ENCODE measurements around the gene EBF3.

EBF3 gene

DNA sequence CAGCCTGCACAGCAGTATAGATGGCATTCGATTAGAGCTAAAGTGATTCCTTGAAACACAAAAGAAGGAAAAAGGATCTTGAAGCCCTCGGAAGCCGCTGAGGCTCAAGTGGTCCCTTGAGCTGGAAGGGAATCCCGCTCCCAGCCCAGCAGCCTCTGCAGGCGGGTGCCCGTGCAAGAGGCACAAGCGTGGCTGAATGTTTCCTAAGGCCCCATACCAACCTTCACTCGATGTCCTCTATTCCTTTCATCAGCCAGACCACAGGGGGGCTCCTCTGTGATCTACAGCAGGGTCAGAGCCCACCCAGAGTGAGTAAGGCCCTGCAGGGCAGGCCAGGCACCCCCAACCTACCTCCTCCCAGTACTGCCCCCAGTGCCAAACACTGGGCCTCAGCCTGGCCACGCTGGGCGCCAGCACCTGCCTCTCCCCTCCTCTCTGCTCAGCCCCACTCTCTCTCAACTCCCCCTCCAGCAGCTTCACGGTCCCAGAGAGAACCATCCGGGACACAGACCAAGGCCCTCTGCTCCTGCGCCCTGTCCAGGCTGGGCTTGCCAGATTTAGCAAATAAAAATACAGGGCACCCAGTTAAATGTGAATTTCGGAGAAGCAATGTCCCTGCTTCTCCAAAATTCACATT lies 30.5 kb downstream of the EBF3 start:
- H3K27ac ChIP-seq (ENCODE audit: low read depth, low read length) = no peak overlapping the region
- H3K9ac ChIP-seq (ENCODE audit: low read depth, low read length) = no peak overlapping the region
- H3K36me3 ChIP-seq (ENCODE audit: control insufficient read depth, insufficient read depth, low read length) = no peaks in the 10 kb centered on the region
- H3K9me3 ChIP-seq (ENCODE audit: control insufficient read depth, insufficient read depth, low read length) = no peaks in the 10 kb centered on the region
- no peaks in the 10 kb centered on the region for H3K27me3 ChIP-seq (ENCODE audit: control insufficient read depth, insufficient read depth, low read length)
- H3K4me1 ChIP-seq (ENCODE audit: control insufficient read depth, insufficient read depth, low read length) = no peaks in the 10 kb centered on the region
- no peak overlapping the region for H3K4me3 ChIP-seq (ENCODE audit: low read depth, low read length)

DNA sequence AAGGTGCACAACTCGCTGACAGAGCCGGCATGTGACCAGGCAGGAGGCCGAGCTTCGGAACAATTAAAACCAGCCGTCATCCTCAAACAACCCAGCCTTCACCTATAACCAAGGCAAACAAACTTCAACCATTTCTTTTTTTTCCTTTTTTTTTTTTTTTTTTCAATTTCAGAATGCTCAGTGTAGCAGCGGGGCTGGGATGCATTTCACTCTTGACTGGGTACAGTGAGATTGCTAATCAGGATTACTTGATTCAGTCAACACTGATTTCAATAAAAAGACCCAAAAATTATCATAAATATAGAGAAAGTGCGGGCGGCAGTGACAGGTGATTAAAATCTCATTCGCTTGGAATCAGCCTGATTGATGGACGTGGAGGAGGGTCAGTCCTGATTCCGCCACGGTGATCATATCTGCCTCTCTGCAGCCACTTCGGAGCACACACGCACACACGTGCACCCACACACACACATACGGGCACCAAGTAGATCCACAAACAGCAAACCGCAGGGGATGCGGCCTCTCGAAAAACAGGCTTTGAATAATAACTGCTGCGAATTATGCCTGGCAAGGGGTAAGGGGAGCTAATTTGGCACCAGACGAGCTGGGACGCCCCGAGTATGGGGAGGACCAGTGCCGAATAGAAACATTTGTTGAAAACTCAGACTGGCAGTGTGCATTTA lies 31.2 kb downstream of the EBF3 start:
- no peaks in the 10 kb centered on the region for H3K36me3 ChIP-seq (ENCODE audit: control insufficient read depth, insufficient read depth, low read length)
- no peak overlapping the region for H3K9ac ChIP-seq (ENCODE audit: low read depth, low read length)
- H3K27me3 ChIP-seq (ENCODE audit: control insufficient read depth, insufficient read depth, low read length) = no peaks in the 10 kb centered on the region
- H3K9me3 ChIP-seq (ENCODE audit: control insufficient read depth, insufficient read depth, low read length) = no peaks in the 10 kb centered on the region
- no peaks in the 10 kb centered on the region for H3K4me1 ChIP-seq (ENCODE audit: control insufficient read depth, insufficient read depth, low read length)
- no peak overlapping the region for H3K27ac ChIP-seq (ENCODE audit: low read depth, low read length)
- no peak overlapping the region for H3K4me3 ChIP-seq (ENCODE audit: low read depth, low read length)

DNA sequence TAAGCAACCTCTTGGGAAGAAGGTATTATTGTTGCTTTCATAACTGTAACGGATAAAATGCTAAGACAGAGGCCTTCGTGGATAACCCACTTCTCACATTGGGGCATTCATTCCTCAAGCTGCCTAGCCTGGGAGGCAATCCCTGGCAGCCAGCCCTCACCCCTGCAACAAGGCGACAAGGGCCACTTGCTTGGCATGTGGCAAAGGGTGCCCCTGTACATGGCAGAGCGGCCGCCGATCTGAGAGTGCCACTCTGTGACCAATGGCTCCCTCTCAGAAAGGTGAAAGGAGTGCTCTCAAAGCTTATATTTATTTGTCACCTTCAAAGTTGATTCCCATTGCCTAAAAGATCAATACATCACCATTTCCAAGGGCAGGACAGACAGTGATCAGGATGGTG lies 31.9 kb downstream of the EBF3 start:
- H3K4me3 ChIP-seq (ENCODE audit: low read depth, low read length) = no peak overlapping the region

DNA sequence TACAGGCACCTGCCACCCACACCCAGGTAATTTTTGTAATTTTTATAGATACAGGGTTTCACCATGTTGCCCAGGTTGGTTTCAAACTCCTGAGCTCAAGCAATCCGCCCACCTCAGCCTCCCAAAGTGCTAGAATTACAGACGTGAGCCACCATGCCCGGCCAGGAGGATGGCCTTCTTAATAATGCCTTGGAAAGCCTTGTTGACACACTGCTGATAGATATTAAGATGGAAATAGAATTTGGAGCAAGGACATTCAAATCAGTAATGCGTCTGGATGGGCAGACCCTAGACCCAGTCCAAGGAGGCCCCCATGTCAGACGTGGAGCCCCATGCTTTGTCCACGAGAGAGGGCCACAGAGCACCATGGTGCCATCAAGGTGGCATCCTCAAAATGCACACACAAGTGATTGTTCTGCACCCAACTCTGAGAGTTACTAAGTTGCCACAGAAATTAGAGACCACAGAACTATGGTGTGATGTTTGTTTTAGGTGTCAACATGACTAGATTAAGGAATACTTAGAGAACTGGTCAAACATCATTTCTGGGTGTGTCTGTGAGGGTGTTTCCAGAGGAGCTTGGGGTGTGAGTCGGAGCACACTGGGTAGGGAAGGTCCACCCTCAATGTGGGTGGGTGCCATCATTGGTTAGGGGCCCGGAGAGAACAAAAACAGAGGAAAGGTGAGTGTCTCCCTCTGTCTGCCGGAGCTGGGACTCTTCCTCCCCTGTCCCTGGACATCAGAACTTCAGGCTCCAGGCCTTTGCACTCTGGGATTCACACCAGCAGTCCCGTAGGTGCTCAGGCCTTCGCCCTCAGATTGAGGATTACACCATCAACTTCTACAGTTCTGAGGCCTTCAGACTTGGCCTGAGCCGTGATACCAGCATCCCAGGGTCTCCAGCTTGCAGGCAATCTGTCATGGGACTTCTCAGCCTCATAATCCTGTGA lies 34.5 kb downstream of the EBF3 start:
- H3K4me3 ChIP-seq (ENCODE audit: low read depth, low read length) = no peak overlapping the region

More for the DNA sequence above, 31.9 kb downstream of the EBF3 start:
- Histone ChIP-seq H3K4me1 (ENCODE audit: control insufficient read depth, insufficient read depth, low read length) (no peaks in the 10 kb centered on the region), H3K27me3 (ENCODE audit: control insufficient read depth, insufficient read depth, low read length) (no peaks in the 10 kb centered on the region), H3K27ac (ENCODE audit: low read depth, low read length) (no peak overlapping the region), H3K9ac (ENCODE audit: low read depth, low read length) (no peak overlapping the region), H3K9me3 (ENCODE audit: control insufficient read depth, insufficient read depth, low read length) (no peaks in the 10 kb centered on the region), H3K36me3 (ENCODE audit: control insufficient read depth, insufficient read depth, low read length) (no peaks in the 10 kb centered on the region)

DNA sequence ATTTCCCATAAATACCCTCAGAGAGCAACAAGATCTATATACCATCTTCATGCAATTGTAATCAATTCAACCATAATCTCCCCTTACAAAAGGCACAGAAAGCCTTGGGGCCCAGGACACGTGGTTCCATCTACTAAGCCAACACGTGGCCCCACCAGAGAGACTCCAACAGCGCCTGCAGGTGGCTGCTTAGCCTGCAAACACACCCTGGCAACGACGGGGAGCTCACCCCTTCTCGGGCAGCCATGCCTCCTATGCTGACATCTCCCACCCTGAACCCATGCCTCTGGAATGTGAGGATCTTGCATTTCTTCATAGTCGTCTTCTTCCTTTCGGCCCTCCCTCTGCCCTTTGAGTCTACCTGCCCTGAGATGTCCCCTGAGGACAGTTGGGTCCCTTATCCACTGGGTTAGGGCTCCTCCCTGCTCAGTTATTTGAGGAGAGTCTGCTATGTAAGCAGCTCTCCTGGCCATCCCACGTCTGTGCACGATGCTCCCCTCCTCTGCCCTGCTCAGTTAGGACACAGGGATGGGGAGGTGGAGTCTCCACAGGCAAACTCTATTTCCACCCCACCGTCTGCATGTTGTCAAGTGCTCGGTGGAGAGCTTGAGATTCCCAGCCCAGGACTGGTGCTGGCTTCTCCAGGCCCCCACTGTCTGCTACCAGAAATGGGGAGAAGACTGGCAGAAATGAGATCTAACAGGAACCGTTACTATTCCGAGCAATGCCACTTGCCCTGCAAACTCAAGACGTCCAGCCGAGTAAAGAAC lies 36.5 kb downstream of the EBF3 start:
- H3K4me1 ChIP-seq (ENCODE audit: control insufficient read depth, insufficient read depth, low read length) = no peaks in the 10 kb centered on the region
- H3K9ac ChIP-seq (ENCODE audit: low read depth, low read length) = no peak overlapping the region
- no peak overlapping the region for H3K4me3 ChIP-seq (ENCODE audit: low read depth, low read length)
- no peak overlapping the region for H3K27ac ChIP-seq (ENCODE audit: low read depth, low read length)
- no peaks in the 10 kb centered on the region for H3K9me3 ChIP-seq (ENCODE audit: control insufficient read depth, insufficient read depth, low read length)
- no peaks in the 10 kb centered on the region for H3K27me3 ChIP-seq (ENCODE audit: control insufficient read depth, insufficient read depth, low read length)
- H3K36me3 ChIP-seq (ENCODE audit: control insufficient read depth, insufficient read depth, low read length) = no peaks in the 10 kb centered on the region

More for the DNA sequence above, 34.5 kb downstream of the EBF3 start:
- no peak overlapping the region for H3K9ac ChIP-seq (ENCODE audit: low read depth, low read length)
- no peaks in the 10 kb centered on the region for H3K36me3 ChIP-seq (ENCODE audit: control insufficient read depth, insufficient read depth, low read length)
- no peak overlapping the region for H3K27ac ChIP-seq (ENCODE audit: low read depth, low read length)
- no peaks in the 10 kb centered on the region for H3K4me1 ChIP-seq (ENCODE audit: control insufficient read depth, insufficient read depth, low read length)
- no peaks in the 10 kb centered on the region for H3K9me3 ChIP-seq (ENCODE audit: control insufficient read depth, insufficient read depth, low read length)
- no peaks in the 10 kb centered on the region for H3K27me3 ChIP-seq (ENCODE audit: control insufficient read depth, insufficient read depth, low read length)

DNA sequence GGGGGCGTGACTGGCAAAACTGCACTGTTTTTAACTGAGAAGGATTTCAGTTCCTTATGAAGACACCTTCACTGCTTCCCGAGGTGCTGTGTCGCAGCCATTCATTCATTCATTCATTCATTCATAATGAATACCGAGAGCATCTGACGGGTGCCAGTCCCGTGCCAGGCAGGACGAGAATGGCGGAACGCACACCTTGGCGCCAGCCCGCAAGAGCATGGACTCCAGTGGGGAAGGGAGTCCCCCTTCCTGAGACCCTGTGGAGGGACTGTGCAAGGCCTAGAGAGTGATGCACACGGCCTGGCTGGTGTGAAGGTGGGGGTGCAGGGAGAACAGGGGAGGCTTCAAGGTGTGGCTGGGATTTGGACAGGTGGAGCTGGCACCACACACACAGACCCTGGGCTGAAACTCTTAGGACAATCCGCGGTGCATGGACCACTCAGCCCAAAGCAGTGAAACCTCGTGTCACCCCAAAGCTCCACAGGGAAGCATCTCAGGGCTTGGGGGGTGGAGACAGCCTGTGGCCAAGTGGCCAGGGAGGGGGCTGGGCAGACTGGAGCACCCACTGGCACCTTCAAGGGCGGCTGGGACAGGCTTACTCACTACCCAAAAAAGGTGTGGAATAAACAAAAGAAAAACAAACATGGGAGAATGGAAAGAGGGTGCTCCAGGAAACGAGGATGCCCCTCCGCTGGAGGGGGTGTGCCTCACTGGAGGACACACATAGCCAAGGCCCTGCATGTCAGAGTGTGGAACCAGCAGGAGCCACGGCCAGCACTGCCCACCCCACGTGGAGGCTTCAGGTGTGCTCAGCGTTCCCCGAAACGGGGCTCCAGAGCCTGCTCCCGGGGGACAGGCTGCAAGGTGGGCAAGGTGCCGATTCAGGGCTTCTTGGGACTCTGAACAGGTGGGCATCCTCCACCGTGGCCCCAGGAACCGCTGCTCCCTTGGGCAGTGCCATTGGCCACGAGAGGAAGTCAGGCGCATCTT lies 37.7 kb downstream of the EBF3 start:
- Histone ChIP-seq H3K4me1 (ENCODE audit: control insufficient read depth, insufficient read depth, low read length) (no peaks in the 10 kb centered on the region), H3K4me3 (ENCODE audit: low read depth, low read length) (no peak overlapping the region)

DNA sequence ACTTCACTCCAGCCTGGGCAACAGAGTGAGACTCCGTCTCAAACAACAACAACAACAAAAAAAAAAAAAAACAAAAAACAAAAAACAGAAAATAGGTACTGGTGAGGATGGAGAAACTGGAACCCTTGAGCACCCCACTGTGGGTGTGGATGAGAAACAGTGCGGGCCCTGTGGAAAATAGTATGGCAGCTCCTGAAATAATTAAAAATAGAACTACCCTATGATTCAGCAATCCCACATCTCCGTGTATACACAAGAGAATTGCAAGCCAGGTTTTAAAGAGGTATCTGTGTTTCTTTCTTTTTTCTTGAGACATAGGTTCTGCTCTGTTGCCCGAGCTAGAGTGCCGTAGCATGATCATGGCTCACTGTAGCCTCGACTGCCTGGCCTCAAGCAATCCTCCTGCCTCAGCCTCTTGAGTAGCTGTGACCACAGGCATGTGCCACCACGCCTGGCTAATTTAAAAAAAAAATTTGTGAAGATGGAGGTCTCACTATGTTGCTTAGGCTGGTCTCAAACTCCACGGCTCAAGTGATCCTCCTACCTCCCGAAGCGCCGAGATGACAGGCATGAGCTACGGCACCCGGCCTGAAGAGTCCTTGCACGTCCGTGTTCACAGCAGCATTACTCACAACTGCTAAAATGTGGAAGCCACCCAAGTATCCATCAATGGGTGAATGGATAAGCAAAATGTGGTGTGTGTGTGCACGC lies 39.5 kb downstream of the EBF3 start:
- Histone ChIP-seq H3K27ac (ENCODE audit: low read depth, low read length) (no peak overlapping the region), H3K4me1 (ENCODE audit: control insufficient read depth, insufficient read depth, low read length) (no peaks in the 10 kb centered on the region), H3K4me3 (ENCODE audit: low read depth, low read length) (no peak overlapping the region), H3K9me3 (ENCODE audit: control insufficient read depth, insufficient read depth, low read length) (no peaks in the 10 kb centered on the region), H3K36me3 (ENCODE audit: control insufficient read depth, insufficient read depth, low read length) (no peaks in the 10 kb centered on the region), H3K27me3 (ENCODE audit: control insufficient read depth, insufficient read depth, low read length) (no peaks in the 10 kb centered on the region), H3K9ac (ENCODE audit: low read depth, low read length) (no peak overlapping the region)

More for the DNA sequence above, 37.7 kb downstream of the EBF3 start:
- Histone ChIP-seq H3K36me3 (ENCODE audit: control insufficient read depth, insufficient read depth, low read length) (no peaks in the 10 kb centered on the region), H3K9ac (ENCODE audit: low read depth, low read length) (no peak overlapping the region), H3K9me3 (ENCODE audit: control insufficient read depth, insufficient read depth, low read length) (no peaks in the 10 kb centered on the region), H3K27me3 (ENCODE audit: control insufficient read depth, insufficient read depth, low read length) (no peaks in the 10 kb centered on the region), H3K27ac (ENCODE audit: low read depth, low read length) (no peak overlapping the region)

DNA sequence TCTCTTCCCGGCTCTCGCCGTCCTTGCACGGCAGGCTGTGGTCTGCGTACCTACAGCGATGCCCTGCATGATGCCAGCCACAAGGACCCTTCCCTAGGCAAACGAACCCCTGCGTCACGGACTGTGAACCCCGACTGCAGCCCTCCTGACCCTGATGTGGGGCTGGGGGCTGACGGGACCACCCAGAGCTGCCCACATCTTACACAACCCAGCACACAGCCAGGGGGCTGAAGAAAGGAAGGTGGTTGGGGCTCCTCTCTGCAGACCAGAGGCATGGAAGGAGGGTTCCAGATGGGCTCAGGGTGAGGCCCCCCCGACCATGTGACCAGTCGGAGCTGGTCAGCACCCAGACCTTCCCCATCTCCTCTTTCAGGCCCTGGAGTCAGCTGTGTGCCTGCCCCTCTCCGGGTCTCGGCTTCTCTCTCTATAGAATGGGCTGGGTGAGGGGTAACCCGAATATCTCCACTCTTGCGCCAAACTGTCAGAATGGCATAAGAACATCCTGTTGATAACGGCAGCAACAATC lies 41.4 kb downstream of the EBF3 start:
- no peaks in the 10 kb centered on the region for H3K27me3 ChIP-seq (ENCODE audit: control insufficient read depth, insufficient read depth, low read length)
- no peaks in the 10 kb centered on the region for H3K36me3 ChIP-seq (ENCODE audit: control insufficient read depth, insufficient read depth, low read length)
- H3K9me3 ChIP-seq (ENCODE audit: control insufficient read depth, insufficient read depth, low read length) = no peaks in the 10 kb centered on the region
- no peak overlapping the region for H3K27ac ChIP-seq (ENCODE audit: low read depth, low read length)
- no peak overlapping the region for H3K4me3 ChIP-seq (ENCODE audit: low read depth, low read length)
- no peaks in the 10 kb centered on the region for H3K4me1 ChIP-seq (ENCODE audit: control insufficient read depth, insufficient read depth, low read length)
- H3K9ac ChIP-seq (ENCODE audit: low read depth, low read length) = no peak overlapping the region

DNA sequence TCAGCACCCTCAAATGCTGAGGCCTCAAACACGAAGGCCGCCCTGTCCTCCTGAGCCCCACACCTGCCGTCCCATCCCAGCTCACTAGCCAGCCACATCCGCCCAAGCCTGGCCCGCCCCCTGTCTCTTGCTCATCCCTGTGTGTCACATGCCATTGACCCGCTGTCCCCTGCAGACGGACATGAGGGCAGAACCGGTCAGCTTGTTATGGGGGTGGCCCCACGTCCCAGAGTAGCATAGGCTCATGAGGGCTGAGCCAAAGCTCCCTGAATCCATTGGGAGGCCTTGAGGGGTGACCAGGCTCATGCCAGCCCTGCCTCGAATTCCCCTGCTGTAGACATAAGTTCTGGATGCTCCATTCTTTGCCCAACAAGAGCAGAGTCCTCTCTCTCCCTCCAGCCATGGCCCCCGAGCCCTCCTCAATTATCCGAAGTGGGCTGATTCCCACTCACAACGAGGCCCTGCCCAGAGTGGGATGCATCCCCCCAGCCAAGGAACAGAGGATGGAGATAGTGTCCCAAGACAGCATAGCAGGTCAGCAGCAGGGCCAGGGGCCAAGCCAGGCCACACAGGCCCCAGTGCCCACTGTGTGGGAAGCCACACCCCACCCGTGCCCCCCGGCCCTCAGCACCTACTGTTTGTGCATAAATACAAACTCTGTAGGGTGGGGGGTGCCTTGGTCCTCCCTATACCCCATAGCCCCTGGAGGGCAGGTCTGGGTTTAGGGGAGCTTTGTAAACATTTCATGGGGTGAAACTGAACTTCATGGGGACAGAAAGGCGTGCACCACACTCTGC lies 42.1 kb downstream of the EBF3 start:
- Histone ChIP-seq H3K27me3 (ENCODE audit: control insufficient read depth, insufficient read depth, low read length) (no peaks in the 10 kb centered on the region), H3K4me1 (ENCODE audit: control insufficient read depth, insufficient read depth, low read length) (no peaks in the 10 kb centered on the region), H3K27ac (ENCODE audit: low read depth, low read length) (no peak overlapping the region), H3K9me3 (ENCODE audit: control insufficient read depth, insufficient read depth, low read length) (no peaks in the 10 kb centered on the region), H3K9ac (ENCODE audit: low read depth, low read length) (no peak overlapping the region), H3K36me3 (ENCODE audit: control insufficient read depth, insufficient read depth, low read length) (no peaks in the 10 kb centered on the region), H3K4me3 (ENCODE audit: low read depth, low read length) (no peak overlapping the region)
